GF-D8 (cell line): ENCODE measurements around the gene FDXR.

Source experiments
- DNase-seq: peaks from one replicate; lab custom pipeline; 2025; lab: John Stamatoyannopoulos, UW

The FDXR gene

GRCh38 chr17:74833501-74834377, 39.1 kb downstream of the FDXR start:
- no peak for DNase-seq

GRCh38 chr17:74832421-74832820, 40.4 kb downstream of the FDXR start:
- no peak for DNase-seq

GRCh38 chr17:74831444-74832146, 41.2 kb downstream of the FDXR start:
- DNase-seq: no peak

GRCh38 chr17:74830861-74831260, 41.9 kb downstream of the FDXR start:
- DNase-seq: no peak

GRCh38 chr17:74827800-74828199, 45.0 kb downstream of the FDXR start:
- no peak for DNase-seq

- no peak for DNase-seq
Observed at GRCh38 chr17:74825952-74826719, 46.7 kb downstream of the FDXR start.

GRCh38 chr17:74824961-74825627, 47.7 kb downstream of the FDXR start:
- no peak for DNase-seq

GRCh38 chr17:74822939-74823367, 49.8 kb downstream of the FDXR start:
- no peak for DNase-seq

GRCh38 chr17:74822335-74822938, 50.4 kb downstream of the FDXR start:
- no peak for DNase-seq

- DNase-seq: no peak
Observed at GRCh38 chr17:74821655-74822334, 51.0 kb downstream of the FDXR start.

- no peak for DNase-seq
Observed at GRCh38 chr17:74819801-74820436, 52.9 kb downstream of the FDXR start.

- no peak for DNase-seq
Observed at GRCh38 chr17:74818291-74818938, 54.4 kb downstream of the FDXR start.

- no peak for DNase-seq
Observed at GRCh38 chr17:74816905-74817620, 55.7 kb downstream of the FDXR start.

GRCh38 chr17:74815550-74816370, 57.0 kb downstream of the FDXR start:
- no peak for DNase-seq

GRCh38 chr17:74815067-74815466, 57.7 kb downstream of the FDXR start:
- DNase-seq: no peak

- no peak for DNase-seq
Observed at GRCh38 chr17:74814453-74814852, 58.3 kb downstream of the FDXR start.
